NT2/D1 (cell line): ENCODE data around the gene HOXD8.

ENCODE experiments used
- DNase-seq: peaks from one replicate; pipeline ENCODE4 v3.0.0-alpha.2; 2011; ENCODE audit warnings: low read depth, low spot score
- H3K27me3 ChIP-seq: 2 replicates; pipeline ENCODE4 v1.6.0; 2011; ENCODE audit warnings: mild to moderate bottlenecking; ENCODE audit not compliant: insufficient read length, insufficient read depth
- H3K36me3 ChIP-seq: 2 replicates; pipeline ENCODE4 v1.6.1; 2011; ENCODE audit warnings: mild to moderate bottlenecking, low read length, mixed read lengths; ENCODE audit not compliant: insufficient read depth, insufficient read length
- H3K4me1 ChIP-seq: 2 replicates; pipeline ENCODE4 v1.5.1; 2011; ENCODE audit not compliant: insufficient read depth, insufficient read length
- H3K4me3 ChIP-seq: 2 replicates; pipeline ENCODE4 v1.5.1; 2011; ENCODE audit warnings: low read depth; ENCODE audit not compliant: insufficient read length
- H3K9ac ChIP-seq: 2 replicates; pipeline ENCODE4 v1.6.0; 2011; ENCODE audit warnings: low read depth; ENCODE audit not compliant: insufficient read length
- H3K9me3 ChIP-seq: 2 replicates; pipeline ENCODE4 v1.5.1; 2011; ENCODE audit warnings: mild to moderate bottlenecking, low read length; ENCODE audit not compliant: insufficient read depth
- SUZ12 ChIP-seq: IDR thresholded peaks from 2 replicates; pipeline ENCODE4 v1.6.1; 2011; ENCODE audit not compliant: insufficient read length, insufficient read depth; ENCODE audit errors: extremely low read depth
- YY1 ChIP-seq: IDR thresholded peaks from 2 replicates; pipeline ENCODE4 v1.6.1; 2011; ENCODE audit not compliant: insufficient read length, insufficient read depth
- ZNF274 ChIP-seq: IDR thresholded peaks from 2 replicates; pipeline ENCODE4 v1.6.1; 2011; ENCODE audit warnings: mild to moderate bottlenecking, low read depth, low read length

Gene HOXD8

DNA sequence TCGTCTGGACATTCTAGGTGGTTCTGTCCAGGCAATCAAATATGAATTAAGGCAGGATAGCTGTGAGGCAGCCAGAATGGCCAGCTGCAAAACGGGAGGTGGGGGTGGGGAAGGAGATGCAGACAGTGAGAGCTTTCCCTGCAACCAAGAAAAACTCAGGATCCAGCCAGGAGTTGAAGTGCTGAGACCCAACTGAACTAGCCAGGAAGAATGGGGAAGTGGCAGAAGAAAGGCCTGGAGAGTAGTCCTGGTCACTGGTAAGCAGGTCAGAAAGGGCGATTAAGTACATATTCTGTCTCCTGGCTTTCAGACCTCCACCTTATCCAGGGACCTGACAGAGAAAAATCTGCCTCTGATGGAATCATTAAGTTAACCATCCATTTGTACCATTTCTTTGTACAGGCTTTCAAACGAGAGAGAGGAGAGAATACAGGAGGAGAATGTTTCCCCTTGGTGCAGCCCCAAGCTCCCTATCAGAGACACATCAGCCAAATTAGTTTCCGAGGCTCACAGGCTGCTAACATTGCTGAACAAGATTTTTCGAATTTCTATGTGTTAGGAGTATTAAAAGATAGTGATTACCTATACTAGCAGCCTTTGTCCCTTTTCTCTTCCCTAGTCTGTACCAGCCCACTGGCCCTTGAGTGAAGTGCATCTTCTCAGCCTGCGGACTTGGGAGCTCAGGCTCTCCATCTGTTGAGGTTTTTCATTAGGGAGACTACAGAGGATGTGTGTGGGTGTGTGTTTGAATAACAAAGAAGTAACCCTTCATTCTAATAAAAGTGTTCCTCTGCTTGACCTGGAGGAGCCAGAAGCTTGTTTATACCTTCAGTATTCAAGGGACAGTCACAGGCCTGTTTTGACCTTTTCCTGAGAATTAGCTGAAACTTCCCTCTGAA is 46.5 kb downstream of the HOXD8 start:
- Histone ChIP-seq H3K27me3 (peaks cover 100% of the 10 kb centered on the region), H3K9me3 (no peaks in the 10 kb centered on the region), H3K36me3 (no peaks in the 10 kb centered on the region), H3K9ac (no peak overlapping the region), H3K4me3 (no peak overlapping the region), H3K4me1 (peaks cover 8% of the 10 kb centered on the region)
- no peak for TF ChIP-seq YY1
- TF ChIP-seq ZNF274: no peak
- TF ChIP-seq SUZ12: no peak
- no peak for DNase-seq

DNA sequence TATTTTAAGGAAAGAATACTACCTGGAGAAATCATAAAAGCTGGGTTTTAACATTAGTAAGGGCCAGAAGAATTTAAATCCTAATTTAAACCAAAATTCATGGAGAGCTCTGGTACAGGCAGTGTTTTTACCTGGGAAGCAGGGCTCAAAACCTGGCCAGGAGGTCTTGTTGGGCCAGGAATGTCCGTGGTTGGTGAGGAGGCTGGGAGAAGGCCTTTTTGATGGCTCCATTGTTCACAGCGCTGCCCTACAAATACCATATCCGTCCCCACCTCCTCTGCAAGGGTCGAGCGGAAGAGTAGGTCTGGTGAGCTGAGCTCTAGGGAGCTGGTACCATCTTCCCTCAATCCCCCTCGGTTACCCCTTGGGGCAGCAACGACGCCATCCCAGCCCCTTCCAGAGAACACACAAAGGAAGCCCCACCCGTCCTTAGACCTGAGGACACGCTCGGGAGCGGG is 48.1 kb downstream of the HOXD8 start:
- no peaks in the 10 kb centered on the region for H3K36me3 ChIP-seq
- H3K4me1 ChIP-seq: peaks cover 8% of the 10 kb centered on the region
- H3K4me3 ChIP-seq: peak overlapping the region; percentile 41
- peak overlapping the region; percentile 62 for H3K9ac ChIP-seq
- no peaks in the 10 kb centered on the region for H3K9me3 ChIP-seq
- TF ChIP-seq YY1 (no peak), ZNF274 (no peak), SUZ12 (no peak)
- no peak for DNase-seq
- H3K27me3 ChIP-seq: peaks cover 100% of the 10 kb centered on the region

DNA sequence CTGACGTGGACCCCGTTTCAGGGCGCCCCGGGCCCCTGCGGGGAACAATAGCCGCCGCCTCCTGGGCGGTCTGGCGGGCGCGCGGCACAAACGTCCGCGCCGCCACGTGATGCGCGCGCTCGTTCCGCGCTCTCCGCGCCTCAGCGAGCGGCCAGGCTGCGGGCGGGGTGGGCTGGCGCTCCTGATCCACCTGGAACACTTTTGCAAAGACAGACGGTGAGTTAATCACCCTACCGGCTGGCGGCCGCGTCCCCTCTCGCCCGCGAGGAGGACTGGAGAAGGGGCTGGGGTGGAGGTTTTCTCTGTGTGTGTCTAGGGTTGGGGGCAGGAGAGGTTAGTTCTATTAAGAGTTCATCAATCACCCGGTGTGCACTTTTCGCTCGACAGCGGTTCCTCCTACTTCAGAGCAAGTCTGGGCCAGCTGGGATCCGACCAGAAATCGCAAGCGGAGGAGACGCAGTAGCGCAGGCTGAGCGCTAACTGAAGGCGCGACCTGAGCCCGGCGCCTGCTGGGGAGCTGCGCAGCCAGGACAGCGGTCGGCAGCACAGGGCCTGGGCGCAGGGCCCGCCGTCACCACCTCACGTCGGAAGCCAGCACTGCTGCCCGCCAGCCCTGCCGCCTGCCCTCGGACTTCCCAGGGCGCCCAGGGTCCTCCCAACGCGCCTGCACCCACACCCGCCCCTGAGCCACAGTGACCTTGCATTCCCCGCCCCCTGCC is 48.7 kb downstream of the HOXD8 start:
- Histone ChIP-seq H3K9ac (peak overlapping the region; percentile 62), H3K27me3 (peaks cover 100% of the 10 kb centered on the region), H3K36me3 (no peaks in the 10 kb centered on the region), H3K4me1 (peaks cover 8% of the 10 kb centered on the region), H3K9me3 (no peaks in the 10 kb centered on the region), H3K4me3 (peak overlapping the region; percentile 41)
- TF ChIP-seq YY1 (no peak), SUZ12 (peak; percentile 86)
- DNase-seq: no peak

DNA sequence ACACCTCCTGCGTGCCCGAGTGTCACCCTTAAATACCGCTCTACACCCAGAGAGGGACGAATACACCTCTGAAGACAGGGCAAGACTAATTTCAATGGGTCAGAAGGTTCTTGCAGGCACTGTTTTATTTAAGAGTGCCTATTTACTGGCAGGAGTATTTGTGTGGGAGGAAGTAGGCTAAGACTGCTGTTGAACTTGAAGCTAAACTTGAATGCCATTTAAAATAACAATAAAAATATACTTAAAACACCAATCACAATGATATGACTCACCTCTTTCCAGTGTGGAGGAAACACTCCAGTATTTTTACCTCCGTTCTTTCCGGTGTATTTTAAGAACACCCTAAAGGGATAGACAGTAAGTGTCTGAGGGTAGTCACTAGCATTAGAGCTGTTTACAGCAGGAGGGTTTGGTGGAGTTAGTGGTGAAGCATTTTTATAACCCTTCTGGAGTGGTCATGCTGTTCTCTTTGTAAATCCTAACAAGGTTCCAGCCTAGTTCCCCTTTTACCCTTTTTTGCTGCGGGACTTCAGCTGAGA is 49.3 kb downstream of the HOXD8 start:
- no peak for DNase-seq
- Histone ChIP-seq H3K9ac (peak overlapping the region; percentile 62), H3K4me1 (peaks cover 8% of the 10 kb centered on the region), H3K4me3 (no peak overlapping the region), H3K27me3 (peaks cover 100% of the 10 kb centered on the region), H3K9me3 (no peaks in the 10 kb centered on the region), H3K36me3 (no peaks in the 10 kb centered on the region)
- TF ChIP-seq SUZ12 (peak; percentile 69), YY1 (no peak)

DNA sequence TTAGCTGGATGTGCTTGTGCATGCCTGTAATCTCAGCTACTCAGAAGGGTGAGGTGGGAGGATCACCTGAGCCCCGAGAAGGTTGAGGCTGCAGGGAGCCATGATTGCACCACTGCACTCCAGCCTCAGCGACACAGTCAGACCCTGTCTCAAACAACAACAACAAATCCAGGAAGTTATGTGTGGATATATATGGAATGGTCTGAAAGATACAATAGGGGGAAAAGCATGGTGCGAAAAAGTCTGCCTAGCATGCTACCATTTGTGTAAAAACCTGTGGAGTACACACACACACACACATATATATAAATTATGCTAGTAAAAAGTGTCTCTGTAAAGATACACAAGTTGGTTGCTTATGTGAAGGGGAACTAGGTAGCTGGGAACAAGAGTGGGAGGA is 52.0 kb downstream of the HOXD8 start:
- Histone ChIP-seq H3K36me3 (no peaks in the 10 kb centered on the region), H3K27me3 (peaks cover 98% of the 10 kb centered on the region), H3K9me3 (no peaks in the 10 kb centered on the region), H3K9ac (no peak overlapping the region), H3K4me1 (no peaks in the 10 kb centered on the region), H3K4me3 (no peak overlapping the region)
- no peak for DNase-seq
- TF ChIP-seq SUZ12 (no peak), ZNF274 (no peak), YY1 (no peak)
